ENCODE measurements around the gene PLXNB3.

- TF ChIP-seq CTCF (IDR thresholded peaks at IDR 0.05) (no peak), POLR2AphosphoS5 (IDR thresholded peaks at IDR 0.05) (no peak), POLR2A (IDR thresholded peaks at IDR 0.05) (no peak), EP300 (IDR thresholded peaks at IDR 0.05) (no peak)
Measured at GRCh38 chrX:153766871-153767673, 3.0 kb downstream of the PLXNB3 start.
